Endothelial cell of umbilical vein (primary cell): ENCODE results near the gene GMPPB. TPM values are rescaled to one million over a fixed set of nuclear protein-coding genes. Genes with fewer than 3 reads are reported as not detected.

Source experiments
- BruUV-seq: library from RNA; stranded (reverse); fragments of 400-500 nt; replicated peaks from 2 replicates; lab custom pipeline; 2021; lab: Mats Ljungman, UMichigan
- CTCF ChIA-PET: fragments of 300-600, 350-600 bp; sonication (Branson Sonifier 250); formaldehyde crosslinking; loops from one replicate; lab custom pipeline; 2021; ENCODE audit warnings: antibody characterized with exemption, inconsistent platforms; lab: Charles Lee
- POLR2A ChIA-PET: fragments of 300-600, 350-600 bp; sonication (Branson Sonifier 250); formaldehyde crosslinking; loops from one replicate; lab custom pipeline; 2021; ENCODE audit warnings: antibody characterized with exemption, inconsistent platforms; lab: Charles Lee
- DNase-seq: peaks from one replicate; pipeline ENCODE4 v3.0.0-alpha.2; 2011; ENCODE audit warnings: low read depth, low spot score
- FAIRE-seq: peaks from 2 replicates; lab custom pipeline; 2011; peaks lifted over from hg19 to GRCh38; lab: Jason Lieb, UNC
- H2AFZ ChIP-seq: 2 replicates; pipeline ENCODE4 v1.6.0; 2012; ENCODE audit warnings: low read depth, low read length, control low read depth, inconsistent platforms
- H3K27ac ChIP-seq: 2 replicates; pipeline ENCODE4 v1.5.1; 2011; ENCODE audit warnings: low read depth, mild to moderate bottlenecking, control low read depth, low read length, moderate library complexity; ENCODE audit not compliant: insufficient read depth
- H3K27me3 ChIP-seq, 2 experiments: 2 replicates each; pipeline versions ENCODE4 v1.6.0 to v1.6.1; 2011; ENCODE audit warnings: low read length in 2 of 2, mixed read lengths in 1 of 2; ENCODE audit not compliant: control insufficient read depth in 2 of 2, insufficient read depth in 2 of 2
- H3K36me3 ChIP-seq, 2 experiments: 2 replicates in 1 of 2; 3 replicates in 1 of 2; pipeline ENCODE4 v1.5.1; 2011; ENCODE audit warnings: low read length in 2 of 2, mild to moderate bottlenecking in 1 of 2, moderate library complexity in 1 of 2; ENCODE audit not compliant: control insufficient read depth in 2 of 2, insufficient read depth in 2 of 2; ENCODE audit errors: extremely low read depth in 1 of 2
- H3K4me1 ChIP-seq: 3 replicates; pipeline ENCODE4 v1.5.1; 2011; ENCODE audit warnings: mild to moderate bottlenecking, low read length; ENCODE audit not compliant: control insufficient read depth, insufficient read depth; ENCODE audit errors: extremely low read depth
- H3K4me2 ChIP-seq: 2 replicates; pipeline ENCODE4 v1.6.1; 2011; ENCODE audit warnings: low read length, control low read depth, mixed read lengths; ENCODE audit not compliant: insufficient read depth
- H3K4me3 ChIP-seq, 3 experiments: fragments of 200-600 bp in 1 of 3; sonication (generic), shearing (Covaris generic) in 1 of 3; replicated peaks in 1 of 3; 2 replicates each; pipeline ENCODE4 v1.5.1; 2011 to 2016; ENCODE audit warnings: control low read depth in 3 of 3, low read length in 3 of 3, mild to moderate bottlenecking in 2 of 3, inconsistent platforms in 1 of 3, low read depth in 1 of 3, moderate library complexity in 1 of 3; ENCODE audit not compliant: insufficient read depth in 1 of 3
- H3K79me2 ChIP-seq: 2 replicates; pipeline ENCODE4 v1.6.0; 2012; ENCODE audit warnings: low read length, inconsistent platforms; ENCODE audit not compliant: control insufficient read depth, insufficient read depth
- H3K9ac ChIP-seq: replicated peaks from 2 replicates; pipeline ENCODE3; 2011; ENCODE audit warnings: low read length, control low read depth; ENCODE audit not compliant: insufficient read depth; ENCODE audit errors: extremely low read depth
- H3K9me1 ChIP-seq: replicated peaks from 3 replicates; pipeline ENCODE4 v1.6.0; 2011; ENCODE audit warnings: mild to moderate bottlenecking, low read length; ENCODE audit not compliant: control insufficient read depth, insufficient read depth; ENCODE audit errors: extremely low read depth
- H3K9me3 ChIP-seq: replicated peaks from 2 replicates; pipeline ENCODE4 v1.5.1; 2012; ENCODE audit warnings: low read length, inconsistent platforms; ENCODE audit not compliant: control insufficient read depth, insufficient read depth
- H4K20me1 ChIP-seq: replicated peaks from 2 replicates; pipeline ENCODE3; 2011; ENCODE audit warnings: mild to moderate bottlenecking, low read length; ENCODE audit not compliant: control insufficient read depth, insufficient read depth; ENCODE audit errors: extremely low read depth
- EZH2 ChIP-seq: IDR thresholded peaks from 2 replicates; pipeline ENCODE4 v1.6.1; 2012; ENCODE audit warnings: borderline replicate concordance, low read depth, mild to moderate bottlenecking, moderate library complexity, low read length, inconsistent platforms; ENCODE audit not compliant: severe bottlenecking
- FOS ChIP-seq: IDR thresholded peaks from 2 replicates; pipeline ENCODE4 v1.6.1; 2011; ENCODE audit warnings: mild to moderate bottlenecking, low read length, moderate library complexity, borderline replicate concordance; ENCODE audit not compliant: insufficient read depth
- GATA2 ChIP-seq: IDR thresholded peaks from 2 replicates; pipeline ENCODE4 v1.7.0; 2011; ENCODE audit warnings: low read depth, mild to moderate bottlenecking, moderate library complexity, mixed read lengths, low read length; ENCODE audit not compliant: insufficient read length, insufficient read depth
- JUN ChIP-seq: IDR thresholded peaks from 2 replicates; pipeline ENCODE4 v1.6.1; 2011; ENCODE audit warnings: borderline replicate concordance, low read depth; ENCODE audit not compliant: insufficient read length, insufficient read depth
- MYC ChIP-seq: IDR thresholded peaks from one replicate; pipeline ENCODE4 v1.6.1; 2011; ENCODE audit warnings: mild to moderate bottlenecking, low read depth, low read length
- POLR2A ChIP-seq: IDR thresholded peaks from 2 replicates; pipeline ENCODE4 v1.6.1; 2012; ENCODE audit warnings: low read depth, mild to moderate bottlenecking, control low read depth, low read length
- POLR2AphosphoS5 ChIP-seq: IDR thresholded peaks from 2 replicates; pipeline ENCODE4 v1.6.1; 2012; ENCODE audit warnings: low read depth, mild to moderate bottlenecking, control low read depth, low read length, moderate library complexity; ENCODE audit not compliant: insufficient read depth
- dilution Hi-C: fragments of 300-500 bp; cut with MboI; formaldehyde crosslinking; loops from one replicate; pipeline ENCODE4 v1.15.0; 2019; ENCODE audit warnings: low sequenced_read_pairs; ENCODE audit not compliant: extremely low pct_ligation_motif_present
- intact Hi-C: fragments of 100-400 bp; cut with micrococcal nuclease; formaldehyde crosslinking; loops from one replicate; pipeline ENCODE4 v1.10.0; 2022
- polyA plus RNA-seq, 4 experiments: library from polyadenylated mRNA; depleted of rRNA in 3 of 4; stranded (reverse) in 3 of 4; unstranded in 1 of 4; fragments of >200 nt; gene quantifications; 2 replicates each; pipeline versions ENCODE4 v1.2.1 to v1.2.3, GENCODE V29; 2011 to 2012; ENCODE audit warnings: missing spikeins in 1 of 4
- total RNA-seq: library from RNA; stranded (reverse); gene quantifications from 2 replicates; pipeline ENCODE4 v1.2.3, GENCODE V29; 2021
- TF ChIP-seq, protein P1 (sequence below), 2 donors: IDR thresholded peaks; 1 replicate in 1 of 2; 2 replicates in 1 of 2; pipeline ENCODE4 v1.5.1; 2011; ENCODE audit warnings: low read length in 2 of 2, mild to moderate bottlenecking in 2 of 2, moderate library complexity in 2 of 2, control low read depth in 1 of 2, inconsistent platforms in 1 of 2, low read depth in 1 of 2; ENCODE audit not compliant: insufficient read depth in 1 of 2; ENCODE audit errors: extremely low read depth in 1 of 2
- TF ChIP-seq, protein P2 (sequence below): IDR thresholded peaks from 2 replicates; pipeline ENCODE4 v1.6.1; 2011; ENCODE audit not compliant: insufficient read depth, insufficient read length

The GMPPB gene
- total and polyA plus RNA-seq, 2 donors (not counting 3 experiments of a cell fraction or from before 2014, with no cell fraction given), result 52.5 to 62.0 TPM

DNA sequence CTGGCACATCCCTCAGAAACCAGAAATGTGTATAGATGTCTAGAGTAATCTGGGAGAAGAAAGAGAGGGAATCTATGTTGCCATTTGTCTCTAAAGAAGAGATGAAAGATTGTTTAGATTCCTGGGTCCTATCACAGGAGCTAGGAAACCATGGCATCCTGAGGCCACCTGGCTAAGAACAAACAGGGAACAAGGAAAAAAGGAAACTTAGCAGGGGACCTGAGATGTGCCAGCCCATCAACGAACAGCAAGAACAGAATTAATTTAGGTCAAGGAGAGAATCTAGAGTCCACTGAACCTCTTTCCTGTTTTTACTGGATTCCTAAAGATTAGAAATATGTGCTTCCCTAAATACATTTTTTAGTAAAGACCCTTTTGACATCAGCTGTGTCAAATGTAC, 32.3 kb upstream of the GMPPB start:
- Histone ChIP-seq H3K36me3 (no peaks in the 10 kb centered on the region), H2AFZ (no peak overlapping the region), H3K9me1 (no peaks in the 10 kb centered on the region), H3K9ac (no peak overlapping the region), H3K79me2 (peaks cover 69% of the 10 kb centered on the region), H3K9me3 (no peaks in the 10 kb centered on the region), H4K20me1 (peaks cover 4% of the 10 kb centered on the region), H3K27ac (no peak overlapping the region), H3K4me3 (no peak overlapping the region), H3K27me3 (no peaks in the 10 kb centered on the region), H3K4me2 (no peak overlapping the region), H3K4me1 (no peaks in the 10 kb centered on the region)
- BruUV-seq, result no TSS peak
- DNase-seq (no peak), FAIRE-seq (no peak)
- intact Hi-C loops (no loop called here), dilution Hi-C loops (no loop called here)
- CTCF ChIA-PET, result no interaction called here
- TF ChIP-seq, protein P1, sequence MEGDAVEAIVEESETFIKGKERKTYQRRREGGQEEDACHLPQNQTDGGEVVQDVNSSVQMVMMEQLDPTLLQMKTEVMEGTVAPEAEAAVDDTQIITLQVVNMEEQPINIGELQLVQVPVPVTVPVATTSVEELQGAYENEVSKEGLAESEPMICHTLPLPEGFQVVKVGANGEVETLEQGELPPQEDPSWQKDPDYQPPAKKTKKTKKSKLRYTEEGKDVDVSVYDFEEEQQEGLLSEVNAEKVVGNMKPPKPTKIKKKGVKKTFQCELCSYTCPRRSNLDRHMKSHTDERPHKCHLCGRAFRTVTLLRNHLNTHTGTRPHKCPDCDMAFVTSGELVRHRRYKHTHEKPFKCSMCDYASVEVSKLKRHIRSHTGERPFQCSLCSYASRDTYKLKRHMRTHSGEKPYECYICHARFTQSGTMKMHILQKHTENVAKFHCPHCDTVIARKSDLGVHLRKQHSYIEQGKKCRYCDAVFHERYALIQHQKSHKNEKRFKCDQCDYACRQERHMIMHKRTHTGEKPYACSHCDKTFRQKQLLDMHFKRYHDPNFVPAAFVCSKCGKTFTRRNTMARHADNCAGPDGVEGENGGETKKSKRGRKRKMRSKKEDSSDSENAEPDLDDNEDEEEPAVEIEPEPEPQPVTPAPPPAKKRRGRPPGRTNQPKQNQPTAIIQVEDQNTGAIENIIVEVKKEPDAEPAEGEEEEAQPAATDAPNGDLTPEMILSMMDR (IDR thresholded peaks at IDR 0.05; ENCODE audit: extremely low read depth in 1 of 2, insufficient read depth in 1 of 2, low read depth in 1 of 2, low read length in 2 of 2), result no peak
- no peak for TF ChIP-seq JUN
- no peak for TF ChIP-seq GATA2
- no peak for TF ChIP-seq FOS
- TF ChIP-seq, protein P2, sequence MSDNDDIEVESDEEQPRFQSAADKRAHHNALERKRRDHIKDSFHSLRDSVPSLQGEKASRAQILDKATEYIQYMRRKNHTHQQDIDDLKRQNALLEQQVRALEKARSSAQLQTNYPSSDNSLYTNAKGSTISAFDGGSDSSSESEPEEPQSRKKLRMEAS, result no peak
- TF ChIP-seq MYC, result no peak
- POLR2A ChIA-PET, result no interaction called here

DNA sequence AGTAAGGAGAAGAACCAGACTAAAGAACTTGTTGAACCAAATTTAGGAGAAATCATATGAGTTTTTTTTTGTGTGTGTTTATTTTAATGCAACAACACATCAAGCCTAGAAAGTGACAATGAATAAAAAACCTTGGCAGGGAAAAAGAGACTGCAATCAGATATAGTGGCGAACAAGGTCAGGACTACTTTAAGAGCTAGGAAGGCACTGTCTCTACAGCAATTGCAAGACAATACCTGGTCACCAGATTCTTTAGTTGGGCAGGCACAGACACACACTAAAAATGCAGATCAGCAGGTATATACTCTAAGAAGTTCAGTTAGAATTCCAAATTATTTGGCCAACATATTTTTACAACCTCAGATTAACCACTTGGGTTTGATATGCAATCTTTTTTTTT, 30.8 kb upstream of the GMPPB start:
- POLR2A ChIA-PET, result no interaction called here
- dilution Hi-C loops, result no loop called here
- peaks cover 64% of the 10 kb centered on the region for H3K79me2 ChIP-seq

More for the DNA sequence above, 30.8 kb upstream of the GMPPB start:
- no peak for DNase-seq
- Histone ChIP-seq H4K20me1 (peaks cover 2% of the 10 kb centered on the region), H3K27ac (no peak overlapping the region), H3K4me2 (no peak overlapping the region), H2AFZ (no peak overlapping the region), H3K27me3 (no peaks in the 10 kb centered on the region), H3K4me3 (no peak overlapping the region), H3K9me1 (no peaks in the 10 kb centered on the region), H3K4me1 (no peaks in the 10 kb centered on the region), H3K36me3 (no peaks in the 10 kb centered on the region), H3K9me3 (no peaks in the 10 kb centered on the region), H3K9ac (no peak overlapping the region)
- TF ChIP-seq JUN (no peak), POLR2AphosphoS5 (no peak), MYC (no peak), EZH2 (no peak), GATA2 (no peak), FOS (no peak), POLR2A (no peak)
- no TSS peak for BruUV-seq
- intact Hi-C loops, result no loop called here
- CTCF ChIA-PET, result no interaction called here
- FAIRE-seq, result no peak
